Body of pancreas (tissue), 4 donors: ENCODE results near the gene THAP6.

Experiments
- CTCF ChIP-seq, 7 experiments: fragments of 450-650 bp in 4 of 7; fragments of 200-600 bp in 3 of 7; sonication (generic) in 3 of 7; IDR thresholded peaks; one replicate each; pipeline ENCODE4 v1.5.1; 2016 to 2019; ENCODE audit warnings: antibody characterized with exemption in 7 of 7
- POLR2A ChIP-seq, 3 donors: fragments of 450-650 bp; IDR thresholded peaks; one replicate each; pipeline ENCODE4 v1.6.1; 2016; ENCODE audit warnings: antibody characterized with exemption in 3 of 3, mild to moderate bottlenecking in 2 of 3

- TF ChIP-seq CTCF (IDR thresholded peaks at IDR 0.05) (no peak), POLR2A (IDR thresholded peaks at IDR 0.05) (no peak)
Measured at GRCh38 chr4:75542824-75543223, 28.6 kb downstream of the THAP6 start.
